Stimulated activated CD4-positive, alpha-beta T cell treated with anti-CD3 and anti-CD28 coated beads, TNF-alpha, amount 100 ng/mL, for 24 hours (primary cell): ENCODE results near the gene LRRC36.
A peak's percentile ranks its signal among the peaks of the same experiment; 100 is the strongest.

ENCODE experiments used
- DNase-seq, 3 experiments: peaks; one replicate each; pipeline ENCODE4 v3.0.0-alpha.2; 2020; ENCODE audit warnings: low read depth in 3 of 3

Gene LRRC36

DNA sequence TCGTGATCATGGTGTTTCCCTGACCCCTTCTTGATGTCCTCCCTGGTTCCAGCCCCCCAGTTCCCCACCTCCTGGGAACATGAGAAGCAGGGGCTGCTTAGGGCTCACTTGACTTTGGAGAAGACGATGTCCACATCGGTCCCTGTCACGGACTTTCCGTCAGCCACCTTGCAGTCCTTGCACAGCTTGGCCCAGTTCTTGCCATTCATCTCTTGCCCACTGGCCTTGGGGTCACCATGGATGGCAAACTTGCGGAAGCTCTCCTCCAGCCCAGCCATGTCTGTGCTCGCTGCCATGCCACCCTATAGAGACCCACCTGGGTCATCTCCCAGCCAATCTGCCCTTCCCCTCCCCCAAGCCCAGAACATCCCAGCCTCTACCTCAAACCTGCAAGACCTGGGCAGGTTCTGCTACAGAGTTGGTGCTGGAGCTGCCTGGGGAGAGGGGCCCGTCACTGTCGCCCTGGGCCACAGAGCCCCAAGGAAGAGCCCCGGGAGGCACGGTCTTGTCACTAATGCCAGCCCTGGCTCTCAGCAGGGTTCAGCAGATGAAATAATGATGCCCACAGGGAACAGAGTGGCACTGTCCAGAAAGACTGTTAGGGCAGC lies 64.3 kb downstream of the LRRC36 start:
- DNase-seq, result no peak

DNA sequence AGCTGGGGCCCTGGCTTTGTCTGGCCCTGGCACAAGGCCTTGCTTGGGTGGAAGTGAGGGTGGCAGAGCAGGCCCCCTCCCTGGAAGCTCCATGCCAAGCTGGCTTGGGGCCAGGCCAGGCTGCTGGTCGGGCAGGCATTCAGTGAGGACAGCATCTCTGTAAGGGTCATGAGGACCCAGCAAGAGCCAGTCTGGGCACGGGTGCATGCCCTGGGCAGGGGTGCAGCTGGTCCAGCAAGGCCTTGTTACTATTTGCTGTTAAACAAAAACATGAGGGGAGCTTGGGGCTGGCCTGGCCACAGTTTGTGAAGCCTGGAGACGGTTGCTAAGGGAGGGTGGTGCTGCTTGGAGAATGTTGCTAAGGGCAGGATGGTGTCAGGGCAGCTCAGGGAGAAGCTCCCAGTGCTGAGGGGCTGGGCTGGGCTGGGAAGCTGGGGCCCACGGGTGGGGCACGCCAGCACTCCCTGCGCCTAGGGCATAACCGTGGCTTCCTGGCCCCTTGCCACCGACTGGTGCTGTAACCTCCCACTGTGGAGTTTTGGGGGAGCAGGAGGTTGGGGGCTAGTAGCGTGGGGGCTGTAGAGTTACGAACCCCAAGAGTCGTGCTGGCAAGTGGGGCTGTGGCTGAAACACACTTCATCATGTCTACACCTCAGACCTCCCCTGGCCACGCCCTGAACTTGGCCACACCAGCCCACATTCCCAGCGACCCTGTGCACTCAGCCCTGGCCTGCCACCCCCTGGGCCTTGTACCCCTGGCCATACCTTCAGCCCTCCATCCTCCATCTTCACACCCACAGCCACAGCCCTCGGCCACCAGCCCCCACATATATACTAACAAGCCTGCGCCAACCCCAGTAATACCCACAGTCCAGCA lies 65.0 kb downstream of the LRRC36 start:
- DNase-seq, result no peak

DNA sequence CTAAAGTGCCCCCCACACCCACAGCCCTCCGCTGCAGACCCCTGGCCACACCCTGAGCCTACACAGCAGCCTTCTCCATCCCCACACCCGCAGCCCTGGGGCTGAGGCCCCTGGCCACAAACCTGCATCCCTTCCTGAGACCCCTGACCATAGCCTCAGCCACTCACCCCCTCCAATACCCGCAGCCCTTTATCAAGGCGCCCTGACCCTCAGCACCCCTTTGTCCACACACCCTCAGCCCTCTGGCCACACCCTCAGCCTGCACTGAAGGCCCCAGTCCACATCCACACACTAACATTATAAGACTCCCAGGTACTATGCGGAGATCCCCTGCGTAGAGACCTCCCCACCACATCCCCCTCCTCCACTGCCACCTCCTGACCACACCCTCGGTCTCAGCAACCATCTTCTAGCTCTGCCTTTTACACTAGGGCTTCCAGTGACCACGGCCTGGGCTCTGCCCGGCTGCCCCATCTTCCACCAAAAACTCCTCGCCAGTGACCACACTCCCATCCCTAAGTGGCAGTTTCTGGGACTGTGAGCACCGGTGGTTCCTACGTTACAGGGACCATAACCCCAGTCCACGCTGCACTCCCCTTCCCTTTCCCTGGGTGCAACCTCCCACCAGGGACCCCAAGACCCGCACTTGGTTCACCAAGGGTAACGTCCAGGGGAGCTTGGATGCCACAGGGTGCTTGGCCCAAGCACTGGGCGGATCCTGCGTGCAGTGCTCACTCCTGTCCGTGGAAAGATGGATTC lies 65.9 kb downstream of the LRRC36 start:
- no peak for DNase-seq

DNA sequence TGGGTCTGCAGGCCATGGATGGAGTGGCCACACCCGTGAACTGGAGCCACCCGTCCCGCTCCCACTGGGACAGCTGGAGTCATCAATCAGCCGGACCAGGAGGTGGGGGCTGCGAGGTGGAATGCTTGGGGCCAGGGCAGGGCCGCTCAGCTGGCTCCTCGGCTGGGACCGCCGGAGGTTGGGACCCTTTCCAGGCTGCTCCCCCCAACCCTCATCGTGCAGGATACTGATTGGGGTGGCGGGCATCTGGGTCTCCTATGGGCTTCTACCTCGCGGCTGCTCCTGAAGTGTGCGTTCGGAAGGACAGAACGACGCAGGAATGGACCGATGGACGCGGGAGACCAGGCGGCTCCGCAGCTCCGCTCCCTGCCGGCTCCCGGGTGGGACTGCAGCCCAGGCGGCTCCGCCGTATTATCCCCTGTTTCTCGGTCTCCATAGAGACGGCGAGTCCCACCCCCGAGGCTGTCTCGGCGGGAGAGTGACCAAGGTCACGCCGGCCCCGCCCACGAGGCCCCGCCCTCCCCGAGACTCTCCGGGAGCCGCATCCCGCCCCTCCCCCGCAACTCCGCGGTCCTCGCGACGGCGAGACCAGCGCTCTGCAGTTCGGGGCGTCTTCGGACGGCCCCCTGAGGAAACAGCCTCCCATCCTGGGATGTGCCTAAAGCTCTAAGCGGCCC lies 66.6 kb downstream of the LRRC36 start, which contains the start of gene TPPP3:
Gene TPPP3, minus strand, starts transcription at position 388 of the 677 bp plus-strand sequence. CDS start 2,387 bp downstream, outside the sequence.
- peak in 1 of 3 experiments; percentile 43 for DNase-seq

DNA sequence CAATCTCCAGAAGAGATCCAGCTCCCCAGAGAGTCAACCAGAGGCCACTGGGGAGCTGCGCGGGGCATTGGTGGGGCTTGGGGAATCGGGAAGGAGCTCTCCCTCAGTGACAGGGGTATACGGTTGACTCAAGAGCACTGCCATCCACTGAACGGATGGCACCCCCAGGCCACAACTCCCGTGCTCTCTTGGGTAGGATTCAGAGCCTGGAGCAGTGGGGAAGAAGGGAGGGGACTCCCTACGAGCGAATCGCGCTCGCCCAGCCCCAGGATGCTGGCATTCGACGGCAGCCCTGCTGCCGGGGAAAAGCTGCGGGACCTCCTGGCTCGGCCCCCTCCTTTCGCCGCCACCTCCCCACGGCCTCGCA lies 67.2 kb downstream of the LRRC36 start:
- DNase-seq, result no peak

DNA sequence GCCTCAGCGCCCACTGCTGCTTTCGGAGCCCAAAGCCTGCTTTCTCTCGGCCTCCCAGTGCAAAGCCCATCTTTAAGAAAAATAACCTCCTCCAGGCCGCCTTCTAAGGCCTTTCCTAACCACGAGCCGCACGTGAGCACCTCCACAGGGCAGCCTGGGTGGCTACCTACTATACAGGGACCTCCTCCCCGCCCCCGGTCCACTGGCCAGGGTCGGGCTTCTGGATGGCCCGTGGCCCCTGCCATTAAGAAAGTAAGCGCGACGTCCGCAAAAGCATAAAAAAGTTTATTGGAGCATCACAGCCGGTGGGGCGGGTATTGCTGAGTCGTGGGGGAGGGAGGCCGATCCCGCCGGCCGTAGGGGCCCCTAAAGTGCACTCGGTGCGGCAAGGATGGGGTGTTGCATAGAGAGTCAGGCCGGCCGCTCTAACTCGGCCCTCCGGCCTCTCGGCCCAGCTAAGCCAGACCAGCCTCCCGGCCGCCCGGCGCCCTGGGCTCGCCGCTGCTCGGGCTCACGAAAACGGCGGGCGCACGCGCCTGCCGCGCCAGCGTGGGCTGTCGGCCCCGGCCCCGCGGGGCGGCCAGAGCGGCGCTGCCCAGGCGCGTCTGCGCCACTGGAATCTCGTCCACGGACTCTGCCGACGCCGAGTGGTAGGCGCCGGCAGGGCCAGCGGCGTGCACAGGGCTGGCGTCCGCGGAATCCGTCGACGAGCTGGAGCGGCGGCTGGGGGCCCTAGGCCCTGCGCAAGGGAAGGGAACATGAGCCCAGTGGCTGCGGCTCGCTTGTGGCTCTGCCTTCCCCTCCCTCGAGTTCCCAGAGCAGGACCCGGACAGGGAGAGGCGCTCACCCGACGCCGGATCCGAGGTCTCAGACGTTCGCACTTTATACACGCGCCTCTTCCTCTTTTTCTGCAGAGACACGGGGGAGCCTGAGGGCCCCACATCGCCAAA lies 67.8 kb downstream of the LRRC36 start:
- DNase-seq, result no peak

DNA sequence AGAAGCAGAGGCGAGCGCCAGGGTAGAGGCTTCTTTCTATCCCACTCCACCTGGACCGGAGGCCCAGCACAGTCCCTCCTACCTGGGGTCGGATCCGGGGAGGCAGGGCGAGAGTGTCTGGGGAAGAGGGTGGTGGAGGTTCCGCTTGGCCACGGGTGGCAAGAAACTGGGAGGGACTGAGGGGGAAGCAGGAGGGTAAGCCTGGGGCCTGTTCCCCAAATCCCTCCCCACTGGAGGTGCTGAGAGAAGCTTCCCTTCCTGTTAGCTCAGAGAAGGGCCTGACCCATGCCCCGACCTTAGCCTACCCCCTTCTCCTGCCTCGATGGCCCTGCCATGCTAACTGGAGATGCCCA lies 68.5 kb downstream of the LRRC36 start:
- no peak for DNase-seq

DNA sequence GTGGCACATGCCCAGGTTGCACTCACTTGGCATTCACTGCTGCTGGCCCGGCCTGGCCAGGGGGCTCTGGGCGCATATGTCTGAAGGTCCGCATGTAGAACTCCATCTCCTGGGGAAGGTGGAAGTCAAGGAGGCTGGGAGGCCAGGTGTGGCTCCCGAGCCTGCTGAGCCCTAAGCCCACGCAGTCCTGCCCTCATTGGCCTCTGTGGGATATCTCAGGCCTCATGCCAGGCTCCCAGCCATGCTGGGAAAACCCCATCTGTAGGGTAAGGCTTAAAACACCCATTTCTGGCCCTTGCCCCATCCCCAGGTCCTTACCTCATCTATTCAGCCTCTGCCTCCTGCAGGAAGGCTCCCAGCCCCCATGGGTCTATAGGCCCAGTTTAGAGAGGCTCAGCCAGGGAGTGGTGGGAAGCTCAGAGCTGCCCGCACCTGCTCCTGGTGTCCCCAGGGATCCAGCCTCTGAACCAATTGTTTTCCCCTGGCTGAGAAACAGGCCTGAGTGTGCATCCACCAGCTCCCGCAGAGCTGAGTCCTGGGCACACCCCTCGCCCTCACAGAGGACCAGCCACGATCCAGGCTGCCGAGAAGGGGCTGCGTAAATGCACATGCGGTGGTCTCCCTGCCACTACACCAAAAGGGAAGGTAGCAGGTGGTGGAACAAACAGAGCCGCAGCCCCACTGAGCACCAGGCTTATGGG lies 69.0 kb downstream of the LRRC36 start:
- no peak for DNase-seq

DNA sequence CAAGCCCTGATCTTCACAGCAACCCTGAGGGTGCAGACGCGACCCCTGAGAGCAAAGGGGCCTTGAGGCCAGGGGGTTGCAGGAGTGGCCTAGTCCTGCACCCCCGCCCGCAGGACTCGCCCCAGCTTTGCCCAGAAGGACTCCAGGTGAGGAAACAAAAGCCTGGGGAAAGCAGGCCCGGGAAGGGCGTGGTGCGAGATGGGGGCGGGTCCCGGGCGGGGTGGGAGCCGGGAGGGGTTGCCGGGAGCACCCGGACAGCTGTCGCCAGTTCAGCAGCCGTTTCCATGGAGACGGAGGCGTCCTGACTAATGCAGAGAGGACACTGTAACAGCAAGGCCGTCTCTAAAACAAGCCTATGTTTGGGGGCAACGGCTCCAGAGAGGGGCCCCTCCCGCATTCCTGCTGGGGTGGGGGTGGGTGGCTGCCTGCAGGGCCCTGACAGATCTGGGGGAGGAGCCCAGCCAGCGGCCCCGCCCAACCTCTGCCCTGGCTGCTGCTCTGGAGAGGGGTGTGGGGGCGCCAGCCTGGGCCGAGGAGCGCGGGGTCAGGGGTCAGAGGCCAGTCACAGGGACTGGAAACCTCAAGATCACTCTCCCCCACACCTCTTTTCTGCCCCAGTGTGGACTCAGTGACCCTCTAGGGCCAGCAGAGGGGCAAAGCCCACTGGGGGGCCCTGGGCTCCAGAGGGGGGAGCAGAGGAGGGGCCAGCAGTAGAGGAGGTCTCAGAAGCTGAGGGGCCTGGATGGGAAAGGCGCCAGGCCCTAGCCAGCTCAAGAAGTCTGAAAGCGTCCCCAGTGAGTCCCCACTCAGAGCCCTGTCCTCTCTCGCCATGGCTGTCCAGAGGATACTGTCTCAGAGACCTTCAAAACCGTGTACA lies 69.8 kb downstream of the LRRC36 start:
- no peak for DNase-seq

DNA sequence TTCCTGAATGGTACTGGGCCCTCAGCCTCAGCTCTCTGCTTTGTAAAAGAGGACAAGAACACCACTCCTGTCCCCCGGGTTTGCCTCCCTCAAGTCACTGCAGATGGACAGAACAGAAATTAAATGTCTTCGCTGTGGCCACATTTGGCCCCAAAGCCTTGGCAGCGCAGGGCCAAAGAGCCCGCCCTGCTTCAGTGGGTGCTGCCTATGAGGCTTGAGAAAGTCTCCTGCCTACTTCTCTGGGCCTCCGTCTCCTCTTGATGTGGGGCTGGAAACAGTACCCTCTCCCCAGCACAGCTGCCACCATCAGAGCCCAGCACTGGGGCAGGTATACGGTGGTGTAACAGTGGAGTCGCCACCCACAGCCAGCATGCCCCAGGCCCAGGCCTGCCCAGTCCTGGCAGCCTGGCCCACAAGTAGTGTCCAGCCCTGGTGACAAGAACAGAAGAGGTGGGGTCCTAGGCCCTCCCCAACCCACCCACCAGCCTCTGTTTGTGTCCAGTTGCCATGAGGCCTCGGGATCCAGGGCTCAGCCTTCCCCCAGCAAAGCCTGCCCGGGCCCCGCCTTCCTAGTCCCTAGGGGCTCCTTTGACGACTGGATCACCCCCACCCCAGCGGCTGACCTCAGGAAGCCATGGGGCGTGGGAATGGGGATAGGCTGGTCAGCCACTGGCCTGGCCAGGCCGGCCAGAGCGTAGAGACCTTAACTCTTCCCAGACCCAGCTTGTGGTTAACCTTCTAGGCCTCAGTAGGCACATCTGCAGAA lies 70.6 kb downstream of the LRRC36 start:
- no peak for DNase-seq

DNA sequence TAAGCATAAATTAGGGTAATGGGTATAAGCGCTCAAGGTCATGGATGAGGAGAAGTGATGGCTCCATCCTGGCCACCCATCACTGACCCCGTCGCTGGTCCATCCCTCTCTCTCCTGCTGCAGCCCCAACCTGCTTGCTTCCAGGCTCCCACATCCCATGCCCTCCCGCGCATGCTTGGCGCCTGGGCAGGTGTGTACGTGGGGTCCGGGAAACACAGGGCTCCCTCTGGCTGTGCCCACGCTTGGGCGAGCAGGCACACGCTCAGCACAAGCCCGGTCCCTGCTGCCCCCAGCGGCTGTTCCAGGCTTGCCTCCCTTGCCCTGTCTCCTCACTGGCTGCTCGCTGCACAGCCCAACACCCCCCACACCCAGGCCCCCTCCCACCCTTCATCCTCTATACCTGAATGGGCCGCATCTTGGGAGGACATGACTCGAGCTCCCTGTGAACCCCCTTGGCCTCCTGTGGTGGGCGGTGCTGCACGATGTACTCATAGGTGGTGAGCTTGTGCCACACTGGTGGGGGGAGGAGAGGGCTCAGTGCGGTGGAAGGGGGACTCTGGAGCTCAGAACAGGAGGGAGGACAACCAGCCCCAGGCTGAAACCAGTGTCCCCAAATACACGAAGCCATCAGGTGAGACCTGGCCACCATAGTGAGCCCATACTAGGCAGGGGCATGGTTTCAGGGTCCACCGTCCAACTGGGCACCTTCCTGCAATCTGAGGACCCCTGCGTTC lies 71.4 kb downstream of the LRRC36 start:
- DNase-seq, result no peak

DNA sequence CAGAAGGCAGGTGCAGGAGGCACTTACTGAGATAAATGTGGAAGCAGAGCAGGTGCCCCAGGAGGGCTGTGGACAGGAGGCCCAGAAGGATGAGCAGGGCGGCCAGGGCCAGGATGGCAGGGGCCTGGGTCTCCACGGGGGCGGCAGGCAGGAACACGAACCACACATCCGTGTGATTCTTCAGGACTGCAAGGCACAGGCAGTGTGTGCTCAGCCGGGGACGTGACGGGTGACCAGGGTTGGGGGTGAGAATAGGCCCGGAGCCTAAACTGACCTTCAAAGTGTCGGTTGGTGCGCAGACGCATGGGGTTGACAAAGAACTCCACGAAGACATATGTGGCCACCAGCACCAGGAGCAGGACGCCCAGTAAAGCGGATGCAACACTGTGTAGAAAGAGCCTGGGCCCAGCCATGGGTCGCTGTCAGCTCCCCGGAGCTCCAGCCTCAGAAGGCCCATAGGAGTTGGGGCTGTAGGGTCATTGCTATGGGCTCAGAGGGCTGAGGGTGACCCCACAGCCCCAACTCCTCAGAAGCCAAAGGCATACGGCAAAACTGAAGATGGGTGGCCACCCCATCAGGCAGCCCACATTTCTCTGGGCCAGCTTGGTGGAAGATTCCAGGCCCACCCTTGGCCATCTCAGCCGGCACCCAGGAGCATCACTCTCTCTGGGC lies 72.1 kb downstream of the LRRC36 start:
- DNase-seq, result no peak

DNA sequence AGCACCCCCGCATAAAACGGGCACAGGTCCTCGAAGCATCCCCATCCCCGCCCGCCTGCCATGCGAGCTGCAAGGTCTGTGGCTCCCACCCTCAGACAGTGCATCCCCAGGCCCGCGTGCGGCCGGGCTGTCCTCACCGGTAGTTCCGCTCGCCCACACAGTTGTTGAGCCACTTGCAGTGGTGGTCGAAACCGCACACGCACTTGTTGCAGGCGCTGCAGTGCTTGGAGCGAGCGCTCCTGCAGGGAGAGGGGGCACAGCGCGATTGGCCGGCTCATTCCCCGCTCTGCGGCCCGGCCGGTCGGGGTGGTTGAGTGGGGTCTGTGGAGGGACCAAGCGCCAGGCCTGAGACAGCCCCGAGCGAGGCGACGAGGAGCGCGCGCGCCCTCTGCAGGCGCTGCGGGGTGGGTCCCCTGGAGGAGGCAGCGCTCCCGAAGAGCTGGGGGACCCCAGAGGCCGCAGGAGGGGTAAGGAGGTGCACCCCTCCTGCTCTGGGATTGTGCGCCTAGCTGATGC lies 72.7 kb downstream of the LRRC36 start:
- peak; percentile 16 to 56 (median 31) for DNase-seq

DNA sequence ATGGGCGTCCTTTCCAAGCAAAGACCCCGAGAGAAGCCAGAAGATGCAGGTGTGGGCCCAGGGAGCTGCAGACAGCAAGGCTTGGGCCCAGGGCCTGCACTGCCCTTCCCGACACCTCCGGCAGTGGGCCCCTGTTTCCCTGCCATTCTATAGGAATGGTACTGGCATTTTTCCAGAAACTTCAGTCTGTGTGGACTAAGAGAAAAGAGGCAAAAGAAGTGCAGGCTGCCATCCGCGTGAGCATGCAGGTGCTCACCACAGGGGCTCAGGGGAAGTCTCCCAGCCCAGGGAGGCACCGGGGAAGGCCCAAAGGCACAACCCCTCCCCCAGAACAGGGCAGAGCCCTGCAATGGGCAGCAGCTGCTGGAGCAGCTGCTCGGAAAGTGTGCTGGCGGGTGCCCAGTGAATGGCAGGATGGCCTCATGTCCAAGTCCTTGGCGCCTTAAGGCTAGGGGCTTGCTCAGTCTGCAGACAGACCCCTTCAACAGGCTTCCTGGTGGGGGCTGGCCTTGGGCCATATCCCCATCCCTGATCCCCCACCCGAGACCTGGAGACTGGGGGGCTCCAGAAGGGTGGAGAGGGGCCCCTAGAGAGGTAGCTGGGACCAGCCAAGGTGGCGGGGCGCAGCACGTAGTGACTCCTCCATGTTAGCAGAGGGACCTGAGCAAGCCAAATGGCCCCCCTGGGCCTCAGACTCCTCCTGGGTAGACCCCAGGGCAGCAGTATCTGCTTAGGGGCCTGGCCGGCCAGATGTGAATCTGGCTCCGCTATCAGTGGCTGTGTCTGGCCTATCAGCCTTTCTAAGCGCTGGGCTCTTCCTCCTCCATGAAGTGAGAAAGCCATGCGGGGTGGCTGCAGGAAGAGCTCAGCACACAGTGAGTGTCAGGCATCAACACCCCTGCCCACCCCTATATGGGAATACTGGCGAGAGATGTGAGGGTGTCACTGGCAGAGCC lies 73.4 kb downstream of the LRRC36 start:
- no peak for DNase-seq

DNA sequence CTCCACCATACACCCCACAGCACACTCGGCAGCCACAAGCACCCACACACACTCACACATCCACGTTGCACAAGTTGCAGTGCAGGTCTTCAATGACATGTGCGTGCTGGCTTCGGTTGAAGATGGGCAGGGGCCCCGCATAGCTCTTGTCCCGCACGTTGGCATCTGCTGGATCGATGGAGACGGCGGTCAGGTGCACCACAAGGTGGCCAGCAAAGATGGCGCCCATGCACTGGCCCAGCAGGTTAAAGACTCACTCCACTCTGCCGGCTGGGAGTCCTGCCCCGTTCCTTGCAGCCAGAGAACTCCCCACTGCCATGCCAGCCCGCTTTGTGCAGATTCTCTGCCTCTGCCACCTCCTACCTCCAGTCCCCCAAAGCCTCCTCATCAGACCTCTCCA lies 74.3 kb downstream of the LRRC36 start:
- DNase-seq, result no peak
